Measurements from ENCODE around the gene SLC24A4.

GRCh38 chr14:92451245-92451644, 128.3 kb downstream of the SLC24A4 start:
- TF ChIP-seq CTCF (IDR thresholded peaks at IDR 0.05) (no peak), POLR2A (IDR thresholded peaks at IDR 0.05) (no peak), EP300 (IDR thresholded peaks at IDR 0.05) (no peak)

Data from upper lobe of left lung (tissue), 4 donors.